GM19023 (cell line): ENCODE measurements around the gene ZFR2.
"Not testable (repeated sequence)": the region's sequence is repeated elsewhere in the genome, so short reads cannot be mapped to it uniquely, and the experiment has no call there.

Experiments
- ATAC-seq: cut with Tn5 transposase; IDR thresholded peaks from one replicate; pipeline ENCODE4 v1.9.1; 2021; ENCODE audit warnings: mild to moderate bottlenecking, moderate library complexity; ENCODE audit not compliant: unreplicated experiment

Gene ZFR2

GRCh38 chr19:3758297-3758696, 110.5 kb downstream of the ZFR2 start:
- ATAC-seq = not testable (repeated sequence)

- ATAC-seq = not testable (repeated sequence)
These were observed 111.1 kb downstream of the ZFR2 start for GRCh38 chr19:3757705-3758104.
